GM12891 (cell line): ENCODE data around the gene CEP170B.
"Not testable (repeated sequence)": the region's sequence is repeated elsewhere in the genome, so short reads cannot be mapped to it uniquely, and the experiment has no call there.

ENCODE experiments used
- DNase-seq: peaks from one replicate; pipeline ENCODE4 v3.0.0; 2011; ENCODE audit warnings: low spot score; ENCODE audit not compliant: insufficient read length
- FAIRE-seq: peaks from 2 replicates; lab custom pipeline; 2011; peaks lifted over from hg19 to GRCh38; lab: Jason Lieb, UNC
- PAX5 ChIP-seq: IDR thresholded peaks from 2 replicates; pipeline ENCODE4 v1.6.1; 2011; ENCODE audit warnings: low read length, moderate library complexity, mild to moderate bottlenecking; ENCODE audit not compliant: insufficient read depth, severe bottlenecking
- POLR2A ChIP-seq: IDR thresholded peaks from 2 replicates; pipeline ENCODE4 v1.6.1; 2011; ENCODE audit warnings: low read depth, low read length, control low read depth
- POLR2AphosphoS5 ChIP-seq: IDR thresholded peaks from 2 replicates; pipeline ENCODE4 v1.6.1; 2011; ENCODE audit warnings: low read depth, low read length, control low read depth
- POU2F2 ChIP-seq: IDR thresholded peaks from 2 replicates; pipeline ENCODE4 v1.6.1; 2011; ENCODE audit warnings: low read depth, mild to moderate bottlenecking, control low read depth, low read length, moderate library complexity
- SPI1 ChIP-seq: IDR thresholded peaks from 2 replicates; pipeline ENCODE4 v1.6.1; 2011; ENCODE audit warnings: low read depth, low read length, control low read depth
- TAF1 ChIP-seq: IDR thresholded peaks from 2 replicates; pipeline ENCODE4 v1.6.1; 2011; ENCODE audit warnings: low read depth, low read length, control low read depth

CEP170B gene

GRCh38 chr14:104885031-104885972, 20.2 kb downstream of the CEP170B start:
- FAIRE-seq, result no peak
- no peak for DNase-seq
- TF ChIP-seq PAX5 (no peak), TAF1 (no peak), POU2F2 (no peak), POLR2AphosphoS5 (no peak), POLR2A (no peak), SPI1 (no peak)

GRCh38 chr14:104885973-104886689, 21.1 kb downstream of the CEP170B start:
- TF ChIP-seq POLR2A (no peak), POU2F2 (no peak), PAX5 (no peak), SPI1 (no peak), POLR2AphosphoS5 (no peak), TAF1 (no peak)
- no peak for DNase-seq
- no peak for FAIRE-seq

GRCh38 chr14:104886690-104887622, 21.9 kb downstream of the CEP170B start:
- no peak for TF ChIP-seq SPI1
- TF ChIP-seq POLR2A, result no peak
- FAIRE-seq, result no peak
- no peak for DNase-seq

- DNase-seq (no peak), FAIRE-seq (no peak)
- TF ChIP-seq POU2F2, result no peak
- no peak for TF ChIP-seq PAX5
- TF ChIP-seq POLR2A, result no peak
- TF ChIP-seq POLR2AphosphoS5, result no peak
- TF ChIP-seq SPI1, result no peak
- TF ChIP-seq TAF1, result no peak
These were observed 22.8 kb downstream of the CEP170B start for GRCh38 chr14:104887623-104888488.

- no peak for FAIRE-seq
- no peak for DNase-seq
- TF ChIP-seq POLR2A (no peak), POLR2AphosphoS5 (no peak), POU2F2 (no peak), TAF1 (no peak), SPI1 (no peak), PAX5 (no peak)
These were observed 23.7 kb downstream of the CEP170B start for GRCh38 chr14:104888489-104889374.

- no peak for FAIRE-seq
- TF ChIP-seq PAX5, result no peak
- TF ChIP-seq SPI1, result no peak
- no peak for TF ChIP-seq POLR2A
- TF ChIP-seq POLR2AphosphoS5, result no peak
- TF ChIP-seq TAF1, result no peak
- no peak for TF ChIP-seq POU2F2
- DNase-seq, result no peak
These were observed 24.3 kb downstream of the CEP170B start for GRCh38 chr14:104889375-104889757.

- DNase-seq, FAIRE-seq: not testable (repeated sequence)
These were observed 25.2 kb downstream of the CEP170B start for GRCh38 chr14:104890292-104890691.

- no peak for FAIRE-seq
- TF ChIP-seq POLR2A, result no peak
- no peak for TF ChIP-seq TAF1
- no peak for TF ChIP-seq POU2F2
- no peak for TF ChIP-seq SPI1
- no peak for TF ChIP-seq POLR2AphosphoS5
- no peak for TF ChIP-seq PAX5
These were observed 26.1 kb downstream of the CEP170B start for GRCh38 chr14:104891121-104891551.

More at GRCh38 chr14:104891121-104891551, 26.1 kb downstream of the CEP170B start:
- no peak for DNase-seq
